Activated CD4-positive, alpha-beta memory T cell treated with anti-CD3 and anti-CD28 coated beads for 36 hours (primary cell): ENCODE data around the gene HOXC4. TPM values are rescaled to one million over a fixed set of nuclear protein-coding genes. Genes with fewer than 3 reads are reported as not detected.

ENCODE experiments used
- CTCF ChIA-PET: fragments of 350-600 bp; sonication (Branson Sonifier 250); formaldehyde crosslinking; loops from one replicate; lab custom pipeline; 2021; ENCODE audit warnings: antibody characterized with exemption, inconsistent platforms; lab: Charles Lee
- POLR2A ChIA-PET: fragments of 350-600 bp; sonication (Branson Sonifier 250); formaldehyde crosslinking; loops from one replicate; lab custom pipeline; 2021; ENCODE audit warnings: antibody characterized with exemption; lab: Charles Lee
- DNase-seq: peaks from one replicate; pipeline ENCODE4 v3.0.0-alpha.2; 2020
- H3K27ac Mint-ChIP-seq: one replicate; pipeline ENCODE4 v1.8.0; 2021; ENCODE audit warnings: mixed read lengths
- H3K27me3 Mint-ChIP-seq: one replicate; pipeline ENCODE4 v1.8.0; 2021; ENCODE audit warnings: mixed read lengths
- H3K36me3 Mint-ChIP-seq: one replicate; pipeline ENCODE4 v1.8.0; 2021; ENCODE audit warnings: mixed read lengths
- H3K4me1 Mint-ChIP-seq: one replicate; pipeline ENCODE4 v1.8.0; 2021; ENCODE audit warnings: low read depth, mixed read lengths
- H3K4me3 Mint-ChIP-seq: one replicate; pipeline ENCODE4 v1.8.0; 2021; ENCODE audit warnings: mild to moderate bottlenecking, mixed read lengths
- H3K9me3 Mint-ChIP-seq: one replicate; pipeline ENCODE4 v1.8.0; 2021; ENCODE audit warnings: mixed read lengths
- intact Hi-C: fragments of 100-400 bp; cut with micrococcal nuclease; formaldehyde crosslinking; loops from one replicate; pipeline ENCODE4 v1.15.1; 2023
- total RNA-seq, 2 experiments: library from RNA; stranded (reverse); gene quantifications; one replicate each; pipeline ENCODE4 v1.2.3, GENCODE V29; 2021

HOXC4 gene
- total RNA-seq, 2 experiments from 2014 or later: 0.17 TPM; not detected in 1

GRCh38 chr12:54016478-54016964 lies 37.1 kb upstream of the HOXC4 start:
- peaks cover 20% of the 10 kb centered on the region for H3K4me1 Mint-ChIP-seq
- no peaks in the 10 kb centered on the region for H3K9me3 Mint-ChIP-seq
- intact Hi-C loops: loop anchor here (2.0 to 5.0 kb wide), 2 partner anchors 16 to 34 kb away; partner anchors contain the start of gene HOXC5
- ChIA-PET POLR2A (no interaction called here), CTCF (interaction anchor here (0.9 to 2.8 kb wide), 10 partner anchors 9 to 198 kb away, joined by 3 to 26 read pairs (median 10); partner anchors contain the start of genes HOXC10 and HOXC5)
- no peak overlapping the region for H3K4me3 Mint-ChIP-seq
- peaks cover 64% of the 10 kb centered on the region for H3K27me3 Mint-ChIP-seq
- no peaks in the 10 kb centered on the region for H3K36me3 Mint-ChIP-seq
- H3K27ac Mint-ChIP-seq: no peak overlapping the region
- DNase-seq: no peak

- no peak for DNase-seq
- Mint-ChIP-seq H3K4me3 (peak overlapping the region; percentile 72), H3K27me3 (peaks cover 69% of the 10 kb centered on the region), H3K9me3 (no peaks in the 10 kb centered on the region), H3K27ac (no peak overlapping the region), H3K4me1 (peaks cover 19% of the 10 kb centered on the region), H3K36me3 (no peaks in the 10 kb centered on the region)
- intact Hi-C loops: loop anchor here (2.0 to 5.0 kb wide), 2 partner anchors 16 to 35 kb away; partner anchors contain the start of gene HOXC5
- CTCF ChIA-PET: interaction anchor here (0.7 to 2.8 kb wide), 15 partner anchors 9 to 271 kb away, joined by 3 to 26 read pairs (median 5); partner anchors contain the start of genes HOXC10, HOXC5 and HOXC8
- POLR2A ChIA-PET: interaction anchor here (1.0 kb wide), 1 partner anchor 11 kb away, joined by 3 read pairs; no protein-coding TSS in a partner anchor
These were observed 36.4 kb upstream of the HOXC4 start for GRCh38 chr12:54017027-54017788.

GRCh38 chr12:54017878-54018467 lies 35.7 kb upstream of the HOXC4 start:
- intact Hi-C loops: loop anchor here (2.0 to 5.0 kb wide), 2 partner anchors 15 to 36 kb away; partner anchors contain the start of gene HOXC5
- Mint-ChIP-seq H3K9me3 (no peaks in the 10 kb centered on the region), H3K36me3 (no peaks in the 10 kb centered on the region), H3K27ac (no peak overlapping the region), H3K4me3 (peak overlapping the region; percentile 72), H3K27me3 (peaks cover 69% of the 10 kb centered on the region), H3K4me1 (peaks cover 19% of the 10 kb centered on the region)
- ChIA-PET POLR2A (interaction anchor here (1.0 kb wide), 1 partner anchor 11 kb away, joined by 3 read pairs; no protein-coding TSS in a partner anchor), CTCF (interaction anchor here (0.7 to 2.8 kb wide), 14 partner anchors 9 to 271 kb away, joined by 3 to 26 read pairs (median 6); partner anchors contain the start of genes HOXC10, HOXC5 and HOXC8)
- DNase-seq: peak; percentile 73

GRCh38 chr12:54018468-54018984 lies 35.1 kb upstream of the HOXC4 start:
- no peaks in the 10 kb centered on the region for H3K9me3 Mint-ChIP-seq
- intact Hi-C loops: loop anchor here (5.0 kb wide), 1 partner anchor 36 kb away; no protein-coding TSS in a partner anchor
- peaks cover 19% of the 10 kb centered on the region for H3K4me1 Mint-ChIP-seq
- no peak for DNase-seq
- peak overlapping the region; percentile 72 for H3K4me3 Mint-ChIP-seq
- ChIA-PET CTCF (interaction anchor here (0.7 to 2.2 kb wide), 4 partner anchors 13 to 183 kb away, joined by 3 to 11 read pairs (median 10); partner anchors contain the start of gene HOXC10), POLR2A (no interaction called here)
- H3K36me3 Mint-ChIP-seq: no peaks in the 10 kb centered on the region
- H3K27me3 Mint-ChIP-seq: peaks cover 69% of the 10 kb centered on the region
- H3K27ac Mint-ChIP-seq: no peak overlapping the region

GRCh38 chr12:54019091-54019811 lies 34.4 kb upstream of the HOXC4 start:
- H3K4me3 Mint-ChIP-seq: no peak overlapping the region
- intact Hi-C loops: loop anchor here (5.0 kb wide), 1 partner anchor 37 kb away; no protein-coding TSS in a partner anchor
- no peaks in the 10 kb centered on the region for H3K9me3 Mint-ChIP-seq
- H3K4me1 Mint-ChIP-seq: peaks cover 19% of the 10 kb centered on the region
- POLR2A ChIA-PET: no interaction called here
- no peaks in the 10 kb centered on the region for H3K36me3 Mint-ChIP-seq
- peaks cover 70% of the 10 kb centered on the region for H3K27me3 Mint-ChIP-seq
- no peak for DNase-seq
- CTCF ChIA-PET: no interaction called here
- H3K27ac Mint-ChIP-seq: no peak overlapping the region

- H3K27ac Mint-ChIP-seq: no peak overlapping the region
- POLR2A ChIA-PET: no interaction called here
These were observed 33.6 kb upstream of the HOXC4 start for GRCh38 chr12:54019924-54020590.

GRCh38 chr12:54020591-54021405 lies 32.8 kb upstream of the HOXC4 start:
- Mint-ChIP-seq H3K27me3 (peaks cover 66% of the 10 kb centered on the region), H3K36me3 (no peaks in the 10 kb centered on the region), H3K9me3 (no peaks in the 10 kb centered on the region), H3K4me3 (no peak overlapping the region), H3K27ac (no peak overlapping the region), H3K4me1 (peaks cover 7% of the 10 kb centered on the region)
- ChIA-PET POLR2A (no interaction called here), CTCF (interaction anchor here (0.6 kb wide), 1 partner anchor 187 kb away, joined by 3 read pairs; no protein-coding TSS in a partner anchor)
- intact Hi-C loops: no loop called here
- no peak for DNase-seq

More at GRCh38 chr12:54019924-54020590, 33.6 kb upstream of the HOXC4 start:
- intact Hi-C loops: loop anchor here (5.0 kb wide), 1 partner anchor 38 kb away; no protein-coding TSS in a partner anchor
- H3K36me3 Mint-ChIP-seq: no peaks in the 10 kb centered on the region
- CTCF ChIA-PET: interaction anchor here (0.6 kb wide), 1 partner anchor 187 kb away, joined by 3 read pairs; no protein-coding TSS in a partner anchor
- H3K27me3 Mint-ChIP-seq: peaks cover 67% of the 10 kb centered on the region
- DNase-seq: no peak
- H3K9me3 Mint-ChIP-seq: no peaks in the 10 kb centered on the region
- H3K4me3 Mint-ChIP-seq: no peak overlapping the region
- peaks cover 11% of the 10 kb centered on the region for H3K4me1 Mint-ChIP-seq

- intact Hi-C loops: no loop called here
- Mint-ChIP-seq H3K4me3 (no peak overlapping the region), H3K9me3 (no peaks in the 10 kb centered on the region), H3K27me3 (peaks cover 67% of the 10 kb centered on the region), H3K36me3 (no peaks in the 10 kb centered on the region), H3K27ac (no peak overlapping the region), H3K4me1 (peaks cover 7% of the 10 kb centered on the region)
- ChIA-PET CTCF (interaction anchor here (2.7 kb wide), 1 partner anchor 11 kb away, joined by 24 read pairs; the partner anchor contains the start of gene HOXC5), POLR2A (no interaction called here)
- DNase-seq: no peak
These were observed 32.1 kb upstream of the HOXC4 start for GRCh38 chr12:54021432-54022013.

- ChIA-PET CTCF (interaction anchor here (0.6 to 2.7 kb wide), 8 partner anchors 9 to 191 kb away, joined by 3 to 24 read pairs (median 6); partner anchors contain the start of genes HOXC5 and HOXC8), POLR2A (no interaction called here)
- no peak overlapping the region for H3K4me3 Mint-ChIP-seq
- H3K27me3 Mint-ChIP-seq: peaks cover 69% of the 10 kb centered on the region
- H3K27ac Mint-ChIP-seq: no peak overlapping the region
- no peaks in the 10 kb centered on the region for H3K9me3 Mint-ChIP-seq
- H3K36me3 Mint-ChIP-seq: no peaks in the 10 kb centered on the region
- intact Hi-C loops: no loop called here
- peaks cover 5% of the 10 kb centered on the region for H3K4me1 Mint-ChIP-seq
- no peak for DNase-seq
These were observed 30.4 kb upstream of the HOXC4 start for GRCh38 chr12:54022960-54023884.
